Limb (tissue), 2 donors: ENCODE measurements around the gene YY1.
A peak's percentile ranks its signal among the peaks of the same experiment; 100 is the strongest.
"Not testable (repeated sequence)": the region's sequence is repeated elsewhere in the genome, so short reads cannot be mapped to it uniquely, and the experiment has no call there.

Source experiments
- DNase-seq, 2 donors: peaks; one replicate each; pipeline ENCODE4 v3.0.0-alpha.2; 2016; ENCODE audit errors: extremely low spot score in 2 of 2

The YY1 gene

DNA sequence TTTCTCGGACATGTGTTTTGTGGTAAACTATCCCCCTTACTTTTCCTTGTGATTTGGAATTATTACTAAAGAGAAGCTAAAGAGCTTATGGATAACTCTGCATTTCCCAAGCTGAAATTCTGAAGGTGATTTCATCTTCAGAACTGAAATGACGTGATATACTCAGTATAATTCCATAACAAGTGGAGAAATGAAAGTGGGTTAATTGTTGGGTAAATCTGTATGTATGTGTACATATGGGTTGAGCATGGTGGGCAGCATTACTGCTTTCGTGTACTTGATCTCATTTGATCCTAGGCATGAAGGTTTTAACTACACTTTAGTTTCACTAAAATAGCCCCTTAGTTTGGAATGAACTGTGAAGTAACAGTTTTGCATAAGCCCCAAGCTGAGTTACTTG, 4.1 kb downstream of the YY1 start:
- DNase-seq: no peak

DNA sequence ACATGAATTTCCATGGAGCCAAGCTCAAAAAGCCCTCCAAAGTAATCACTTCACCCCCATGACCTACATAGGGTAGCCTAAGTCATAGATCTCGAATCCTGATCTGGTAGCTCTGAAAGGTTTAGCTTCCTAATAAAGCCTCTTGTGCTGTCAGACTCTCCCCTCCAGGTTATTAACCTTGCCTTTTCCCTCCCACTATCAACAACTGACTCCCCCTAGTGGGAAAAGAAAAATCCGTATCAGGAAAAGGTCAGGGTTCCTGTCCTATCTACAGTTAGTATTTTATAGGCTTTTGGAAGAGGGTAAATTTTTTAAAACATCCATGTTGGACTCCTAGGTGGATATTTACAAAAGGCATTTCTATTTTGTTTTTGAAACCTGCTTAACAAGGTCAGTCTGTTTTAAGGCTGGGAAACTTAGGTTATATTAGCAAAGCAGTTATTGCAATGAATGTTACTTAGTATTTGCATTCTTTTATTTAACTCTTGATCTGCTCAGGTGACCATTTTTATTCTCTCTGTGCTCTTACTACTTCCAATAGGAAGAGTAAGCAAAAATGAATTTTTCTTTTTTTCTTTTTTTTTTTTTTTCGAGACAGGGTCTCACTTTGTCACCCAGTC, 8.0 kb downstream of the YY1 start:
- peak in 1 of 2 donors; percentile 38 for DNase-seq

DNA sequence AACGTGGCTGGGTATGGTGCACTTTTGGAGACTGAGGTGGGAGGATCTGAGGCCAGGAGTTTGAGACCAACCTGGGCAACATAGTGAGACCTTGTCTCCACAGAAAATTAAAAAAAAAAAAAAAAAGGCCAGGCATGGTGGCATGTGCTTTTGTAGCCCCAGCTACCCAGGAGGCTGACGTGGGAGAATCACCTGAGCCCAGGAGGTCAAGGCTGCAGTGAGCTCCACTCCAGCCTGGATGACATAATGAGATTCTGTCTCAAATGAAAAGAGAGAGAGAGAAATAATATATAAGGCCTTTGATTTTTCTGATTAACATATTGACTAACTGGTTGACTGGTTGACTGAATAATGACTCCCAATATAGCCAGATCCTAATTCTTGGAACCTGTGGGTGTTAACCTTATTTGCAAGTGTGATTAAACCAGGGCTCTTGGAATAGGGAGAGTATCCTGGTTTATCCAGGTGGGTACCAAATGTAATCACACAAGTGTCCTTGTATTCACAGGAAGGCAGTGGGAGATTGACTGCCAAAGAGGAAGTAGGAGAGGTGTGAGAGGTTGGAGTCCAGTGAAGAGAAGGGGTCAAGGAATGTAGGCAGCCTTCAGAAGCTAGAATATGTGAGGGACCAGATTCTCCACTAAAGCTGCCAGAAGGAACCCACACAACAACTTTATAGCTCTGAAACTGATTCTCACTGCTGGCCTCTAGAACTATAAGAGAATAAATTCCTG, 12.0 kb downstream of the YY1 start:
- DNase-seq: no peak

DNA sequence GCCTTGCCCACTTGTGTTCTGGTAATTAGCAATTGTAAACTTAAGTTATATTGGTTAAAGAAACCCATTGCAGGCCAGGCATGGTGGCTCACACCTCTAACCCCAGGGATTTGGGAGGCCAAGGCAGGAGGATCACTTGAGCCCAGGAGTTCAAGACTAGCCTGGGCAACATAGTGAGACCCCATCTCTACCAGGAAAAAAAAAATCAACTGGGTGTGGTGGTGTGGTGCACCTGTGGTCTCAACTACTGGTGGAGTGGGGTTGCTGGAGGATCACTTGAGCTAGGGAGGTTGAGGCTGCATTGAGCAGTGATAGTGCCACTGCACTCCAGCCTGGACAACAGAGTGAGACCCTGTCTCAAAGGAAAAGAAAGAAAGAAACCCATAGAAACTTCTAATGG, 13.7 kb downstream of the YY1 start:
- DNase-seq: no peak

DNA sequence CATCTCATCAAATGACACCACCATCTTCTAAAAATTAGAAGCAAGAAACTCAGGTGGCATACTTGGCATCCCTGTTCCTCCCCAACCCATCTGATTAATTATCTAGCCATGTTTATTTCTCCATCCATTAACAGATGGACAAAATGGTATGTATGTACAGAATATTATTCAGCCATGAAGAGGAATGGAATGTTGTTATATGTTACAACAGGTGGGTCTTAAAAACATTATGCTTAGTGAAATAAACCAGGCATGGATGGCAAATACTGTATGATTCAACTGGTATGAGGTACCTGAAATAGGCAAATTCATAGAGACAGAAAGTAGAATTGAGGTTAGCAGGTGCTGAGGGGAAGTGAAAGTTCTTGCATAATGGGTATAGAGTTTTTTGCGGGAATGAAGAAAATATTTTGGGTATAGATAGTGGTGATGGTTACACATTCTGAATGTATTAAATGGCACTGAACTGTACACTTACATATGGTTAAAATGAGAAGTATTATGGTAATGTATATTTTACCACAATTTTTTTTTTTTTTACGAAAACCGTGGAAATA, 17.5 kb downstream of the YY1 start:
- DNase-seq: no peak

DNA sequence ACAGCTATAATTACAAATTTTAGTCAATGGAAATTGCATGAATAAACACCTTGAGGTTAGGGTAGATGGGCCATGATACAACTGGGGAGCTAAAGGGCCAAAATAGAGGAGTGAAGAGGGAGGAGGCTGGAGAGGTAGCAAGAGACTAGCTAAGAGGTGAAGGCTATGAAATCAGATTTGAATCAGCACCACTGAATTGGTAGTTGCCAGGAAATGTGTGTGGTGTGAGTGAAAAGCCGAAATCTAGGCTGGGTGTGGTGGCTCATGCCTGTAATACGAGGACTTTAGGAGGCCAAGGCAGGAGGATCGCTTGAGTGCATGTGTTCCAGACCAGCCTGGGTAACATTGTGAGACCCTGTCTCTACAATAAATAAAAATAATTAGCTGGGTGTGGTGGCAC, 22.7 kb downstream of the YY1 start:
- DNase-seq: no peak

DNA sequence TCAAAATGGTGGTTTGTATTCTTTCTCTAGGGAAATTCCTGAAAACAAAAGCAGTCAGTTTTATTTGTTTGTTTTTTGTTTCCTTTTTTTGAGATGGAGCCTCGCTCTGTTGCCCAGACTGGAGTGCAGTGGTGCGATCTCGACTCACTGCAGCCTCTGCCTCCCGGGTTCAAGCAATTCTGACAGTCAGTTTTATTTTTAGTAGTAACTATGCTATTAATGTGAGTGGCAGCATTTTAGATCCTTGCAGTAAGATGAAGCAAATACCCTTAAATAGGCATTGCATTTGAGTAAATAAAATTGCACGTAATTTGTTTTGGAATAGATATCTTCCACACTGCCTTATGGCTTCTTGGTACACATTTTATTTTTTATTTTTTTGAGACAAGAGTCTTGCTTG, 23.6 kb downstream of the YY1 start:
- DNase-seq: no peak

DNA sequence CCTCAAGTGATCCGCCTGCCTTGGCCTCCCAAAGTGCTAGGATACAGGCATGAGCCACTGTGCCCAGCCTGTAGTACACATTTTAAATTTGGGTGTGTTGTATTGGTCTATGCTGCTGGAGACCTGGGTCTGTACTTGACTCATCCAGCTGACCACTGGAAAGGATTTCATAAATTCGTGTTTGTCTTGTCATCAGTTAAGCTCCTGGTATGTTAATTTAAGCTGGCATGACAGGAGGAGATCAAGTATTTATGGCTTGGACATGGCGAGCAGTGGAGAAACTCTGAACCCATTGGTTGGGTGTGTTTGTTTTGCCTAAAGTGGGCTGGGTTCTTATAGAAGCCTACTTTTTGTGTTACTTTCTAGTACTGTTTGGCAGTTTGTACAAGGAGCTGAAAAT, 24.2 kb downstream of the YY1 start:
- no peak for DNase-seq

DNA sequence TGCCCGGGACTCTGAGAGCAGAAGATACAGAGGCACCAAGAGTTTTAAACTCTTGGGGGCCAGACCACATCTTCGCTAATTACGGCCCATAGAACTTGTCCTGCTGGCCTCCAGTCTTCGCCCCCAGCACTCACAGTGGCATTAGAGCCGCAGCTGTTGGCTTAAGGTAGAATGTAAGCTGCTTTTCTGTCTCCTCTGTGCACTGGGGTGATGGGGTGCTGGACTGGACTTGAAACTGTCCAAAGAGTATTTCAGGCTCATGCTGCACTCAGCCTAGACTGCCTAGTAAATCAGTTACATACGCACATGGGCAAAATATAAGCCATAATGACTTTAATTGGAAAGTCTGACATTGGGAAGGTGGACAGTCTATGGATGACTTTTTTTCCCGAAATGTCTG, 29.0 kb downstream of the YY1 start:
- no peak for DNase-seq

DNA sequence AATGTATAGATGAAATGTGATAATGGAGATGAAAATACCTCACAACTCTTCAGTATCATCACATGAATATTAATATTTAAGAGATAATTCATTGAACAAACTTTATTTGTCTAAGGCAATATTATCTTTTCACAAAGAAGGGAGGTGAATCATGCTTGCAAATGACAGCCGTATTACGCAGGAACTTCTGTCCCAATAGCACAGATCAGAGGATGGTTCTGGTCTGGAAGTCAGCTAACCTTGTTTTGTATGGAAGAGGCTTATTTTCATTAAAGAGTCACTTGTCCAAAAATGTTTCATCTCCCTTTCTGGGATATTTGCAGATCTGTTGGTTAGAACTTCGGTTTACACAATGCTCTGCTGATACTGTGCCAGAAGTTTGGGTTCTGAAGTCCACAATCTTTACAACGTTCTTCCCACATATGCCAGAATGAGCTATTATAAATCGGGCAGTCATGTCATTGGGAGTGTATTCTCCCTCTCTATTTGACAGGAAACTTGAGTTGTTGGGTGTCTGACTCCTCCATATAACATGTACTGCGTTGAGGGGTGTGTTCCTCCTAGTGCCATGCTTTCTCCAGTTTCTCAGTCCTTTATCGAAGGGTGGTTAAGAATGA, 29.8 kb downstream of the YY1 start:
- no peak for DNase-seq

DNA sequence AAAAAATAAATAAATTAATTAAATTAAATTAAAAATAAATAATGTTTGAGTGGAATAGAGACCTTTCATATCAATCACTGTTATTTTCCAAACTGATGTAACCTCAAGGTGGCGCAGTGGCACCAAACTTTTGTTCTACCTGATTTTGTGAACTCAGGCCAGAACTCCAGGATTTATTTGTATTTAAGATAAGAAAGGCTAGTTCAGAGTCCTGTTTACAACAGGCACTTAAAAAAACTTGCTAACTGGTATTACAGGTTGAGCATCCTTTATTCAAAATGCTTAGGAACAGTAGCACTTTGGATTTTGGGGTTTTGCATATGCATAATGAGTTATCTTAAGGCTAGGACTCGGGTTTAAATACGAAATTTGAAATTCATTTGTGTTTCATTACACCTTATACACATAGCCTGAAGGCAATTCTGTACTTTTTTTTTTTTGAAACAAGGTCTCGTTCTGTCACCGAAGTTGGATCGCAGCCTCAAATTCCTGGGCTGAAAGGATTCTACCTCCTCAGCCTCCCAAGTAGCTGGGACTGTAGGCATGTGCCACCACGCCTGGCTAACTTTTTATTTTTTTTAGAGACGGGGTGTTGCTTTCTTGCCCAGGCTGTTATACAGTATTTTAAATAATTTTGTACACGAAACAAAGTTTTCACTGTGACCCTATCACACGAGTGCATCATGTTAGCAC, 32.4 kb downstream of the YY1 start:
- DNase-seq: no peak

DNA sequence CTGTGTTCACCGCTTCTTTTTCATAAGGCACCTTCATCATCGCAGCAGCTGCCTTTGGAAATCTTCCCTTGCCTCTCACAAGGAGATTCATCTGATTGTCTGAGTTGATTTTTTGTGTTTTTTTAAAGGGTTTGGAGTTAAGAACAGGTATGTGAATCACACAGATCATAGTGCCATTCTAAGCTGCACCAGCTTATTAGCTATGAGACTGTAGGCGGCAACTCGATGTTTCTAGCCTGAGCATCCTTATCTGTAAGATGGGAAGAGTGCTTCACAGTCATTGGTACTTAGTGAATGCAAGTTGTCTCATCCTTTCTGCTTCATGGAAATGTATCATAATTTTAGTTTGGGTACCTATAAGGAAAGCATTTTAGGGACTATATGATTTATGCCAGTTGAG, 35.3 kb downstream of the YY1 start:
- no peak for DNase-seq

DNA sequence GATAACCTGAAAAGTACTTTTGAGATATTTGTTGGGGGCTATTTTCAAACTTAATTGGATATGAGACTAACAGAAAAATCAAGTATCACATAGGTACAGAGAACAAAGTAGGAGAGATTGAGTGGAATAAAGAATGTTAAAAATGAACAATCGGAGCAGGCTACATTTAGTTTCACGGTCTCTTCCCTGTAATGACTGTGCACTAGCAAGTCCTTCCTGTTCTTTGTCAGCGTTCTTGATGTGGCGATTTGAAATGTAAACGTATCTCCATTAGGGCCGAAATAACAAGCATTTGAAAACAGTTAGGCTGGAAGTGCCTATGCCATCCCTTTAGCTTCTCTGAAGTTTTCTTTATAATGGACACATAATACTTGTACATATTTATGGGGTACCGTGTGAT, 36.3 kb downstream of the YY1 start:
- DNase-seq: no peak

DNA sequence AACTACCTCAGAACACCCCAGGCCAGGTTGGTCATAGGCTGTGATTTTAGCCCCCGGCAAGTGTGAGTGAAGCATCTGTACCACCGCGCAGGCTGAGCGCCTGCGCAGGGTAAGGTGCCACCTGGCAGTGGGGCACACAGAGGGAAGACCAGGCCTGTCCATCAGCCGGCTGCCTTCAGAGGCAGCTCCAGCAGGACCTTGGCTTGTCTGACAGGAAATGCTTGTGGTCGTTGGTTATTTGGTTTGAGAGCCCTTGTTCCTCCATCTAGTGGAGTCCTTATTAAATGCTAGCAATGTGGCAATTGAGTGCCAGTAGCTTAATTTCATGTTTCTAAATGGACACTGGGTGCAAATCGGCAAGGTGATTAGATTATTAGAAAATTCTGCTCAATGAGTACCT, 39.8 kb downstream of the YY1 start:
- no peak for DNase-seq

DNA sequence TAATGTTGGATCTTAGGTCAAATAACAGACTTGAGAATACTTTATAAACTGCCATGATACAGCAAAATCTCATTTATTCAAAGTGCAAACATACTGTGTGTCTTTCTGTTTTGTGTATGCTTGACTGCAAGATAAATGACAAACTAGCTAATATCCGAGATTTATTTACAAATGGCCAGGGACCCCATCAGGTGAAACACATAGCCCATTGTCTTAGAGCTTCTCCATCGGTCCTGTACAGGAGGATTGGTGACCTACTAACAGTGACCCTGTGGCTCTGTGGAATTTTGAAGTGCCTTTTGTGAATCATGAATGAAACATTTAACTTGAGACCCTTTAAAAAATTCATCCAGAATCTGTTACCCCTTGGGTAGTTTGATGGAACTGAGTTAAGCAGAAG, 40.2 kb downstream of the YY1 start:
- DNase-seq: no peak

DNA sequence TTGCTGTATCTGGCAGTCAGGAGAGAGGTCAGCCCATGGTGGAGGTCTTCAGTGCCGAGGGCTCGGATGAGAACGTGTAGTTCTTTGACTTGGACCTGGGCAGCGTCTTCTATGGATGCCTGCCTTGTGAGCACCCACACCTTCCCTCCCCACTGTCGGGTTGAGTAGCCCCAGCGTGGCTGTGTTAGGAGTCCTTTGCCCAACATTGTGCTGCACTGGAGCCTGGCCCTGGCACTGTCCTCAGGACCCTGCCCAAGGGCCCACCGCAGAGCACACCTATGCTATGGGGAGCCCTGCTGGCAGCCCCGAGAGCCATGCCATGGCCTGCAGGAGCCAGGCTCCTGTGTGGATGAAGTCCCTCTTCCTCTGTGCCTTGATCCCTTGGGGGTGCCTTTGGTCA, 40.6 kb downstream of the YY1 start:
- DNase-seq: peak in 1 of 2 donors; percentile 22

DNA sequence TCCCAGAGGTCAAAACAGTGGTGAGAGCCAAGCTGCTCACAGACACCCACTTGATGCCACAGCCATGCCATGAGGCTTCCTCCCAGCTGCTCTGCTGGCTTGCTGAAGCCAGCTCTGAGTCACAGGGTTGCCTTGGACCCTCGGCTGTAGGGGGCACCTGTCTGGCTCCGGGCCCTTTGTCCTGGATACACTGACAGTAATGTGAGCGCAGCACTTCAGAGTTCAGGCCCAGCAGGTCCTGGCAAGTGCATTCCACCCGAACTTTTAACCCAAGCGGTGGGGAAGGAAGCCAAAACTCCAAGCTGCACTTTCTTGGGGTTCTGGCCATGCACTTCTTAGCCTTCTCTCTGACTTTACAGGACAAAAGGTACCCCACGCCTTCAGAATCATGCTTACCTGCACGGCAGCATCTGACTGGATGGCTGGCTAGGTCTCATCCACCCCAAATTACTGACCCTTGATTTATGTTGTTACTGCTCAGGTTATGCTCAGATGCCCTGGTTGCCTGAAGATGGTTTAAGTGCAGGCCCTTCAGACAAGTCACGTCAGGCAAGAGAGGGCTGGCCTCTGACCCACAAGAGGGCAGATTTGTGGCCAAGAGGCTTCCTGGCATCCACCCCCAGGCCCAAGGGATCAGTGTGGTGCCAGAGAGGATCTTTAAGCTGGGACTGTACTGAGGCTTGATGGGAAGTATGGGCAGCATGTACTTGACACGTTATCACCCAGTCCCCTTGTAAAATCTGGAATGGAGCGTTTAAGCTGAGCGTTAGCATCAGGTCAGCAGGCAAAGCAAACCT, 42.5 kb downstream of the YY1 start:
- peak in 1 of 2 donors; percentile 25 for DNase-seq

DNA sequence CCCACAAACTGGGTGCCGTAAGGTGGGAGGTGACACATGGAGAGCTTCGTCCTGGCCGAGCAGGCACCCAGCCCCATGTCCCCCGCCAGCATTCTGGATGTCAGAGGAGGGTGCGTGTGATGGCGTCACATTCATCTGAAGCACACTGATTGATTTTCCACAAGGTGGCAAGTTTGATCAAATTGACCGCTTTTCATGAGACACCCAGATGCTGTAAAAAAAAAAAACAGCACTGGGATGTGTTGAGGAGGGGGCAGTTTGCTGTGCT, 43.1 kb downstream of the YY1 start:
- DNase-seq: peak in 1 of 2 donors; percentile 23

DNA sequence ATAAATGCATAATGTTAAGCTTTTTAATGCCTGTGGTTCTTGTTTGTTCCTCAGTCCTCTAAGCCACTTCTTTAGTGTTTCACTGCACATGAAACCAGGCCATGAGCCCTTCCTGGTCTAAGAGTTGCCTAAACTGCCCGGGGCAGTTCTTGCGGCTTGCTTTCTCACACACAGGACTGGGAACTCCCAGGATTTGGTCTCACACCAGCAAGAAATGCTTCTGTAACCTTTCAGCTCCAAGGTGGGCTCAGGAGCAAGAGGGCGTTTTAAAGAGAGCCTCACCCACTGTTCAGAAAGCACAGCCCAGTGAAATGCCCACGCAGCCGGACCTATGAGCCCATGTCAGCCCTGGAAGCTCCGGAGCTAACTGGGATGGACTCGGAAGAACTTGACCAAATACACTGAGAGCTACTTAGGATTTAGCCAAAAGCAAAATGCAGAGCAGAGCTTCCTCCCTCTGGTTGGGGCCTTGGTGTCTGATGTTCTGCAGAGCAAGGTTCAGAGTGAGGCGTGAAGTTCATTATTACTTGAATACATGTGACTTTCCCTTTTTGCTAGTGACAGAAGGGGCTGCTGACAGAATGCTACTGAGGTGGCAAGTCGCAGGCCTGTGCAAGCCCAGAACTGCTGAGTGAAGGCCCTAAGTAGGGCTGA, 43.9 kb downstream of the YY1 start:
- DNase-seq: no peak

DNA sequence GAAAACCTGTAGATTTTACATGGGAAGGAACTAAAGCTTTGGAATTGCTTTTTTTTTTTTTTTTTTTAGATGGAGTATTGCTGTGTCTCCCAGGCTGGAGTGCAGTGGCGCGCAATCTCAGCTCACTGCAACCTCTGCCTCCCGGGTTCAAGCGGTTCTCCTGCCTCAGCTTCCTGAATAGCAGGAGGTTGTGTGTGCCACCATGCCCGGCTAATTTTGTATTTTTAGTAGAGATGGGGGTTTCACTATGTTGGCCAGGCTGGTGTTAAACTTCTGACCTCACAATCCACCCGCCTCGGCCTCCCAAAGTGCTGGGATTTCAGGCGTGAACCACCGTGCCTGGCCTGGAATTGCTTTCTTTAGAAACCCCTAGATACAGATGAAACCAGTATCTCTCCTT, 44.5 kb downstream of the YY1 start:
- not testable (repeated sequence) for DNase-seq
